ENCODE data around the gene SCAND1.

Gene SCAND1

DNA sequence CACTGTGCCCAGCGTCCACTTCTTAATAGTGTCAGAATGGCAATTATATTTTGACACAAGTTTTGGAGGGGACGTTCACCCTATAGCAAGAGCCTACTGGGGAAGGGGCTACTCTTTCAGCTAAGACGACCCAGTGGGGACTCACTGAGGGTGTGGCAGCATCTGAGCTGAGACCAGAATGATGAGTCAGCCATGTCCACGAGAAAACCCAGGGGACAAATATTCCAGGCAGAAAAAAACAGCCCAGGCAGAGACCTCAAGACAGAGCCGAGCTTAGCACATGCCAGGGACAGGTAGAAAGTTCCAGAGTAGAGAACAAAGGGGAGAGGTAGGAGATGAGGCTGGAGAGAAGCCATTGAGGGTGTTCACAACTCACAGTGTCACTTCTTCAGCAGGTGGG, 25.2 kb upstream of the SCAND1 start:
- H3K14ac ChIP-seq (ENCODE audit: low read length) = no peak overlapping the region
- H3K4me2 ChIP-seq (ENCODE audit: low read length) = no peak overlapping the region
- no peaks in the 10 kb centered on the region for H3K36me3 ChIP-seq (ENCODE audit: control insufficient read depth in 1 of 2, insufficient read depth in 2 of 2, low read length in 2 of 2)
- H3K79me1 ChIP-seq (ENCODE audit: low read length) = no peaks in the 10 kb centered on the region
- no peak overlapping the region for H2AFZ ChIP-seq (ENCODE audit: insufficient read depth, low read length, poor library complexity)
- H2BK120ac ChIP-seq (ENCODE audit: insufficient read depth, low read length, poor library complexity) = no peak overlapping the region
- no peaks in the 10 kb centered on the region for H3K79me2 ChIP-seq (ENCODE audit: control insufficient read depth, insufficient read depth, low read length, poor library complexity)
- no peak overlapping the region for H2BK12ac ChIP-seq (ENCODE audit: low read length)
- no peaks in the 10 kb centered on the region for H3K27me3 ChIP-seq (ENCODE audit: insufficient read depth, low read length)
- no peak overlapping the region for H4K8ac ChIP-seq (ENCODE audit: low read depth, low read length)
- no peaks in the 10 kb centered on the region for H3K9me3 ChIP-seq (ENCODE audit: insufficient read depth, low read depth, low read length)
- no peak overlapping the region for H2BK5ac ChIP-seq (ENCODE audit: low read depth, low read length, poor library complexity)
- H3K9ac ChIP-seq (ENCODE audit: low read length) = no peak overlapping the region
- DNase-seq = no peak
- H3K4me1 ChIP-seq (ENCODE audit: control insufficient read depth in 1 of 2, insufficient read depth in 2 of 2, low read length in 2 of 2) = no peaks in the 10 kb centered on the region
- H3K27ac ChIP-seq (ENCODE audit: low read depth, low read length) = no peak overlapping the region
- H3K4ac ChIP-seq (ENCODE audit: low read depth, low read length) = no peak overlapping the region
- H3K4me3 ChIP-seq (ENCODE audit: low read depth, low read length) = no peak overlapping the region
- no peak overlapping the region for H4K12ac ChIP-seq (ENCODE audit: low read depth, low read length)
- H4K91ac ChIP-seq (ENCODE audit: low read depth, low read length) = no peak overlapping the region
- H3K23ac ChIP-seq (ENCODE audit: low read length) = no peak overlapping the region
- WGBS (ENCODE audit: extremely low coverage, insufficient coverage, insufficient read length) = no CpG with 5 or more reads among the region's 5 CpGs
- no peak overlapping the region for H2AK5ac ChIP-seq (ENCODE audit: low read length)
- H3K18ac ChIP-seq (ENCODE audit: low read length) = no peak overlapping the region

- Histone ChIP-seq H3K4me3 (ENCODE audit: low read depth, low read length) (no peak overlapping the region), H3K9me3 (ENCODE audit: insufficient read depth, low read depth, low read length) (no peaks in the 10 kb centered on the region), H4K12ac (ENCODE audit: low read depth, low read length) (no peak overlapping the region), H3K9ac (ENCODE audit: low read length) (no peak overlapping the region), H3K79me1 (ENCODE audit: low read length) (no peaks in the 10 kb centered on the region), H4K91ac (ENCODE audit: low read depth, low read length) (no peak overlapping the region), H3K23ac (ENCODE audit: low read length) (no peak overlapping the region), H4K8ac (ENCODE audit: low read depth, low read length) (no peak overlapping the region), H3K4me1 (ENCODE audit: control insufficient read depth in 1 of 2, insufficient read depth in 2 of 2, low read length in 2 of 2) (no peaks in the 10 kb centered on the region), H3K18ac (ENCODE audit: low read length) (no peak overlapping the region), H3K27me3 (ENCODE audit: insufficient read depth, low read length) (no peaks in the 10 kb centered on the region), H3K4me2 (ENCODE audit: low read length) (no peak overlapping the region), H3K27ac (ENCODE audit: low read depth, low read length) (no peak overlapping the region), H2BK120ac (ENCODE audit: insufficient read depth, low read length, poor library complexity) (no peak overlapping the region), H2BK5ac (ENCODE audit: low read depth, low read length, poor library complexity) (no peak overlapping the region), H2AK5ac (ENCODE audit: low read length) (no peak overlapping the region), H3K79me2 (ENCODE audit: control insufficient read depth, insufficient read depth, low read length, poor library complexity) (no peaks in the 10 kb centered on the region), H3K36me3 (ENCODE audit: control insufficient read depth in 1 of 2, insufficient read depth in 2 of 2, low read length in 2 of 2) (no peaks in the 10 kb centered on the region), H3K4ac (ENCODE audit: low read depth, low read length) (no peak overlapping the region), H2AFZ (ENCODE audit: insufficient read depth, low read length, poor library complexity) (no peak overlapping the region), H3K14ac (ENCODE audit: low read length) (no peak overlapping the region), H2BK12ac (ENCODE audit: low read length) (no peak overlapping the region)
- DNase-seq = no peak
- no CpG with 5 or more reads among the region's 9 CpGs for WGBS (ENCODE audit: extremely low coverage, insufficient coverage, insufficient read length)
Observed at GRCh38 chr20:35978041-35978513, 23.8 kb upstream of the SCAND1 start.

DNA sequence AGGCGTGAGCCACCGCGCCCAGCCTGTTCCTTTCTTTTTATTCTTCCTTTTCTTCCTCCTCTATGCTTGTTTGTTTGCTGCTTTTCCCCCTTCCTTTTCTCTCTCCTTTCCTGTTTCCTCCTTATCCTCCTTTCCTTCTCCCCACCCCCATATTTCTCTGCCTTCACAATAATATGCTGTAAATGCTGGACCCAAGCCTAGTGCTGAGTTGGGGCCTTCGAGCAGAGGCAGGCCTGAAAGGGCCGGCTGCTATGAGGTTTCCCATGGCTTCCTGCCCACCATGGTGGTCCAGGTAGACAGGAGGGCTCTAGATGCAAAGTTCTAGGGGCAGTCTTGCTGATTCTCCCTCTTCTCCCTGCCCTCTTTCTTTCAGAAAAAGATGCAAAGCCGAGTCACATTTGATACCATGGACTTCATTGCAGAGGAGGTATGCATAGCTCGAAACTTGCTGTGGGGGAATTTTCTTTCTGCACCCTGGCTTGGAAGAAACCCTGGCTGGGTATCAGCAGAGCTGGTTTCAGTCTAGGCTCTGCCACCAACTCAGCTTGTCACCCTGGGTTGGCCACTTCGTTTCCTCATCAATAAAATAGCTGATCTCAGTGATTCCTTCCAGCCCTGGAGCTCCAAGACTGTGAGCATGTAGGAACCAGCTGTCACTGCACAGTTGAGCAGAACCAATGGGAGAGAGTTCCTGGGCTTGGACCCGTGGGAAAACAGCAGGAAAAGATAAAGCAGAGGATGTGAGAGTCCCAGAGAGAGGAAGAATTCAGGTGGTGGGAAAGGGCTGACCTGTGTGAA, 21.5 kb upstream of the SCAND1 start:
- Histone ChIP-seq H3K18ac (ENCODE audit: low read length) (no peak overlapping the region), H3K4me1 (ENCODE audit: control insufficient read depth in 1 of 2, insufficient read depth in 2 of 2, low read length in 2 of 2) (no peaks in the 10 kb centered on the region), H4K8ac (ENCODE audit: low read depth, low read length) (no peak overlapping the region), H3K9me3 (ENCODE audit: insufficient read depth, low read depth, low read length) (no peaks in the 10 kb centered on the region), H3K79me2 (ENCODE audit: control insufficient read depth, insufficient read depth, low read length, poor library complexity) (no peaks in the 10 kb centered on the region), H3K9ac (ENCODE audit: low read length) (no peak overlapping the region), H3K4ac (ENCODE audit: low read depth, low read length) (no peak overlapping the region), H3K23ac (ENCODE audit: low read length) (no peak overlapping the region), H3K4me2 (ENCODE audit: low read length) (no peak overlapping the region), H4K12ac (ENCODE audit: low read depth, low read length) (peak overlapping the region; percentile 16), H3K4me3 (ENCODE audit: low read depth, low read length) (no peak overlapping the region), H3K27ac (ENCODE audit: low read depth, low read length) (no peak overlapping the region), H2BK5ac (ENCODE audit: low read depth, low read length, poor library complexity) (no peak overlapping the region), H2AFZ (ENCODE audit: insufficient read depth, low read length, poor library complexity) (no peak overlapping the region), H3K36me3 (ENCODE audit: control insufficient read depth in 1 of 2, insufficient read depth in 2 of 2, low read length in 2 of 2) (no peaks in the 10 kb centered on the region), H4K91ac (ENCODE audit: low read depth, low read length) (no peak overlapping the region), H3K79me1 (ENCODE audit: low read length) (no peaks in the 10 kb centered on the region), H2AK5ac (ENCODE audit: low read length) (no peak overlapping the region), H2BK120ac (ENCODE audit: insufficient read depth, low read length, poor library complexity) (no peak overlapping the region), H3K27me3 (ENCODE audit: insufficient read depth, low read length) (no peaks in the 10 kb centered on the region), H2BK12ac (ENCODE audit: low read length) (no peak overlapping the region), H3K14ac (ENCODE audit: low read length) (no peak overlapping the region)
- WGBS (ENCODE audit: extremely low coverage, insufficient coverage, insufficient read length) = no CpG with 5 or more reads among the region's 9 CpGs
- DNase-seq = no peak

- H3K4me2 ChIP-seq (ENCODE audit: low read length) = no peak overlapping the region
- no peaks in the 10 kb centered on the region for H3K9me3 ChIP-seq (ENCODE audit: insufficient read depth, low read depth, low read length)
- H3K27ac ChIP-seq (ENCODE audit: low read depth, low read length) = no peak overlapping the region
- H4K8ac ChIP-seq (ENCODE audit: low read depth, low read length) = no peak overlapping the region
- H3K79me2 ChIP-seq (ENCODE audit: control insufficient read depth, insufficient read depth, low read length, poor library complexity) = no peaks in the 10 kb centered on the region
- H3K23ac ChIP-seq (ENCODE audit: low read length) = no peak overlapping the region
- no peaks in the 10 kb centered on the region for H3K27me3 ChIP-seq (ENCODE audit: insufficient read depth, low read length)
- no peak overlapping the region for H3K4me3 ChIP-seq (ENCODE audit: low read depth, low read length)
- H3K4me1 ChIP-seq (ENCODE audit: control insufficient read depth in 1 of 2, insufficient read depth in 2 of 2, low read length in 2 of 2) = no peaks in the 10 kb centered on the region
- H3K18ac ChIP-seq (ENCODE audit: low read length) = no peak overlapping the region
- H3K79me1 ChIP-seq (ENCODE audit: low read length) = no peaks in the 10 kb centered on the region
- H3K4ac ChIP-seq (ENCODE audit: low read depth, low read length) = no peak overlapping the region
- H4K91ac ChIP-seq (ENCODE audit: low read depth, low read length) = no peak overlapping the region
- no peak overlapping the region for H2BK5ac ChIP-seq (ENCODE audit: low read depth, low read length, poor library complexity)
- DNase-seq = no peak
- no peak overlapping the region for H2BK120ac ChIP-seq (ENCODE audit: insufficient read depth, low read length, poor library complexity)
- no peak overlapping the region for H2BK12ac ChIP-seq (ENCODE audit: low read length)
- no CpG with 5 or more reads among the region's 4 CpGs for WGBS (ENCODE audit: extremely low coverage, insufficient coverage, insufficient read length)
- H4K12ac ChIP-seq (ENCODE audit: low read depth, low read length) = no peak overlapping the region
- no peak overlapping the region for H2AK5ac ChIP-seq (ENCODE audit: low read length)
- H3K14ac ChIP-seq (ENCODE audit: low read length) = no peak overlapping the region
- no peak overlapping the region for H3K9ac ChIP-seq (ENCODE audit: low read length)
- no peaks in the 10 kb centered on the region for H3K36me3 ChIP-seq (ENCODE audit: control insufficient read depth in 1 of 2, insufficient read depth in 2 of 2, low read length in 2 of 2)
- no peak overlapping the region for H2AFZ ChIP-seq (ENCODE audit: insufficient read depth, low read length, poor library complexity)
Observed at GRCh38 chr20:35974256-35974655, 20.0 kb upstream of the SCAND1 start.

All from trophoblast cell (in vitro differentiated cells and primary cell).